ENCODE measurements around the gene ADCY5.
A peak's percentile ranks its signal among the peaks of the same experiment; 100 is the strongest.

ADCY5 gene

DNA sequence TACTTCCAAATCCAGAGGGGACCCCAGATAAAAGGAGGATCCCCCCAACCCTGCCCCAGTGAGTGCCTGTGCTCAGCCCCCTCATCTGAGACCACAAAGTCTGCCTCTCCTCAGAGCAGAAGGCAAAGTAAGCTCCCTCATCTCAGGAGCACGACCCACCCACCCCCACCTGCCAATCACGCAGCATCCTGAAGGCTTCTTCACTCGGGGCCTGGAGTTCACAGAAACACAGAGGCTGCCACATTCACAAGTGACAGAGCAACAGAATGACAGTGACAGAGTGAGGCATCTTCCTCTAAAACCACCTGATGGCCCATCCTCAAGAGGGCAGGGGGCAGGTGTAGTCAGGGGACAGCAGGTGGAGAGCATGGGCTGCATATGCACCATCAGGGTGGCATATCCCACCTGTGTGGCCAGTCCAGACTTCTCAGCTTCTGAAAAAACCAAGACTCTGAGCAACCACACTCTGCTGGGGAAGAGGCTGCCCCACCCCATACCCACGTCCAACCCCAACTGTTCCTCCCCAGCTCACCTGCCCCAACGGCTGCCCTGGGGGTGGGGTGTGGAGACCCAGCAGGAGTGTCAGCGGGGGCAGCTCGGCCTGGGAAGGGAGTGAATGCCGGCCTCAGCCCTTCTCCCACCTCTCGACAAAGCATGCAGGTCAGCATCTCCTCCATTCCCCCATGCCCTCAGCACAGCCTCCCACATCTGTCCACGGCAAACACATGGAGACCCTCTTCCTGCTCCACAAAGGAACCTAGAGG is 19.3 kb downstream of the ADCY5 start:
- H3K36me3 ChIP-seq (ENCODE audit: control insufficient read depth in 2 of 2, insufficient read depth in 2 of 2, low read length in 2 of 2) = peaks cover 0 to 5% of the 10 kb centered on the region in 2 donors
- no peak overlapping the region for H3K4me3 ChIP-seq (ENCODE audit: low read length in 2 of 2)
- H3K9me3 ChIP-seq (ENCODE audit: control insufficient read depth in 2 of 2, low read length in 2 of 2) = no peaks in the 10 kb centered on the region
- peaks cover 89% of the 10 kb centered on the region for H3K4me1 ChIP-seq (ENCODE audit: control insufficient read depth, insufficient read depth, low read length)
- H3K27me3 ChIP-seq (ENCODE audit: control insufficient read depth in 1 of 2, insufficient read depth in 2 of 2, low read length in 2 of 2) = no peaks in the 10 kb centered on the region
- H3K9ac ChIP-seq (ENCODE audit: low read length in 2 of 2) = no peak overlapping the region
- H3K27ac ChIP-seq (ENCODE audit: low read length) = peak overlapping the region; percentile 46

DNA sequence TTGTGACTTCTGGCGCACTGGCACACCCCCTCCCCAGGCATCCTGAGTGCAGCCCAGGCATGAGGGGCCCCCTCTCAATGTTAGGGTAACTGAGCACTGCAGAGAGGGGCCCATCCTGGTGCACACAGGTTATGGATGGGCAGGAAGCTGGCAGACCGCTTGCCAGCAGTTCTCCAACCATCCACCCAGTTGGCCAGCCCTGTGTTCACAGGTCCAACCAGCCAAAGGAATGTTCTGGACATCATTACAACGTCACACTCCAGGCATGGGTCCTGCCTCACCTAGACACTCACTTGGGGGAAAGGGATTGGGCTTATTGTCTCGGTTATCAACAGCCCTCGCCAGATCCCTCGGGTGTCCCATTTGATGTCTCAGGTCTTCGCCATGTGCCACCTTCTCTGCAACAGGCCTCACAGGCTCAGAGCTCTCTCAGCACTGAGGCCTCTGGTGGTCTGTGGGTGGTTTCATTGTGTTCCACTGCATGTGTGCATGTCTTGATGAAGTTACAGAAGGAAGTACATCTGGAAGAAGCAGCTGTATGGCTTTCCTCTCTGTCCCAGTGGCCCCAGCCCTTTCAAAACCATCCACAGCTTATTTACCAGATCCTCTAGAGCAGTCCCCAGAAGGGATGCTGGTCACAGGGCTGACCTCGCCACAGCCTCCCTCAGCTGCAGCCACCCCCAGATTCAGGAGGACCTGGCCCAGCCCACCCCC is 23.7 kb downstream of the ADCY5 start:
- Histone ChIP-seq H3K36me3 (ENCODE audit: control insufficient read depth in 2 of 2, insufficient read depth in 2 of 2, low read length in 2 of 2) (peaks cover 0 to 3% of the 10 kb centered on the region in 2 donors), H3K27me3 (ENCODE audit: control insufficient read depth in 1 of 2, insufficient read depth in 2 of 2, low read length in 2 of 2) (no peaks in the 10 kb centered on the region), H3K4me3 (ENCODE audit: low read length in 2 of 2) (peak overlapping the region in 1 of 2 donors; percentile 8), H3K27ac (ENCODE audit: low read length) (peak overlapping the region; percentile 93), H3K9me3 (ENCODE audit: control insufficient read depth in 2 of 2, low read length in 2 of 2) (no peaks in the 10 kb centered on the region), H3K9ac (ENCODE audit: low read length in 2 of 2) (peak overlapping the region in 1 of 2 donors; percentile 21), H3K4me1 (ENCODE audit: control insufficient read depth, insufficient read depth, low read length) (peaks cover 94% of the 10 kb centered on the region)

DNA sequence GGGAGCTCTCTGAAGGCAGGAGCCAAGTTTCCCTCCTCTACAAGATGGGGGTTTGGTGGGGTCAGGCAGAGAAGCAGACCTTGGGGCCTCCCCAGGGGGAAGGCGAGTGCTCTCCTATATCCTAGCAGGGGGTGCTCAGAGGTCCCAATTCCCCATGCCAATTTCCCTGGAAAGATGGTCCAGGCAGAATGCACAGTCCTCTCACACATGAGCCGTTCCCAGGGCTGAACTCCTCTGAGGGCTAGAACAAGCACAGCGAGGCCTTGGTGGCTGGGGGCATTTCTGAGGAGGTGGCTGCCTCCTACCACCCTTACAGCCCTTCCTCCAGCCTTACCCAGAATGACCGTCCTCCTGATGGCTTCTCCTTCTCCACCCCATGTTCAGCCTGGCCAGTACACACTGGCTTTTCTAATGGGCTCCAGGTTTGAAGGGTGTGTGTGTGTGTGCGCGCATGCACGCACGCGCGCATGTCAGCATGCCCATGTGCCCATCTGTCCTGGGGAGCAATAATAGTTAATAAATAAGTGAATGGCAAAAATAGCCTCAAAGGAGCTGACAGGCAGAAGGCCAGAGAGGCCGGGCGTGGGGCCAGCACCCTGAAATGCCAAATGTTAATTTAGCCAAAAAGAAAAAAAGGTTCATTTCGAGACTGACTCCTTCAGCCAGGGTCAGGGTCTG is 24.4 kb downstream of the ADCY5 start:
- Histone ChIP-seq H3K27me3 (ENCODE audit: control insufficient read depth in 1 of 2, insufficient read depth in 2 of 2, low read length in 2 of 2) (no peaks in the 10 kb centered on the region), H3K4me1 (ENCODE audit: control insufficient read depth, insufficient read depth, low read length) (peaks cover 94% of the 10 kb centered on the region), H3K9me3 (ENCODE audit: control insufficient read depth in 2 of 2, low read length in 2 of 2) (no peaks in the 10 kb centered on the region), H3K9ac (ENCODE audit: low read length in 2 of 2) (peak overlapping the region; percentile 19 to 21), H3K27ac (ENCODE audit: low read length) (peak overlapping the region; percentile 93), H3K4me3 (ENCODE audit: low read length in 2 of 2) (peak overlapping the region in 1 of 2 donors; percentile 40), H3K36me3 (ENCODE audit: control insufficient read depth in 2 of 2, insufficient read depth in 2 of 2, low read length in 2 of 2) (peaks cover 0 to 3% of the 10 kb centered on the region in 2 donors)

DNA sequence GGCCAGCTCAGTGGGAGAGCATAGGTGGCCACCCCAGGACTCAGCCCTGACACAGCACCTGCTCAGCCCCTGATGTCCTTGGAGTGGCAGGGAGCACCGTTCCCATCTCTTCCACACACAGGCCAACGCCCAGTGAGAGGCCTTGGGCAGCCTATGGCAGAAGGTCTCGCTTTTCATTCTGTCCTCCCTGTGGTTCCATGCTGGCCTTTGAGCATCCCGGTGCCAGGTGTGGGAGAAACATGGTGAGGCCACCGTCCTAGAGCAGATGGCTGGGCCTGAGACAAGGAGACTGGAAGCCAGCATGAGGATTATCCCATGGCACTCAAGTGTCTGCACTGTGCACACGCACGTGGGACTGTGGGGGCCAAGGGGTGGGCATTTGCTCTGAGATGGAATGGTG is 25.1 kb downstream of the ADCY5 start:
- Histone ChIP-seq H3K36me3 (ENCODE audit: control insufficient read depth in 2 of 2, insufficient read depth in 2 of 2, low read length in 2 of 2) (peaks cover 0 to 2% of the 10 kb centered on the region in 2 donors), H3K27ac (ENCODE audit: low read length) (peak overlapping the region; percentile 93)

DNA sequence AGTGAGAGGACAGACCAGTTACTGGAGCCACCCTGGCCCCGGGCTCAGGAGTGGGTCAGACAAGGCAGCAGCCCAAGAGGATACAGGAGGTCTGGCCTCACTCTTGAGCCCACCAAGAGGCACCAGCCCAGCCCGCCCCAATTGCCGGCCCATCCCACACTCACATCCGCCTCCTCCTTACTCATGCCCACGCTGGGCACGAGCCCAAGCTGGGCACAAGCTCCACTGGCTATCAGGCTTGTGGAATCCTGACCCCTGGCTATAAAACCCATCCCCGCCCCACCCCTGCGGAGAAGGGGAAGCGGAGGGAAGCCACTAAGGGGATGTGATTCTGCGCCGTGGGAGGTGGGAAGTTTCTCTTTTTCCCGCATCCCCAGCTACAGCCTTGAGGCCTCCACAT is 25.9 kb downstream of the ADCY5 start:
- H3K4me1 ChIP-seq (ENCODE audit: control insufficient read depth, insufficient read depth, low read length) = peaks cover 94% of the 10 kb centered on the region

More for the DNA sequence above, 25.1 kb downstream of the ADCY5 start:
- Histone ChIP-seq H3K4me3 (ENCODE audit: low read length in 2 of 2) (peak overlapping the region in 1 of 2 donors; percentile 29), H3K9me3 (ENCODE audit: control insufficient read depth in 2 of 2, low read length in 2 of 2) (no peaks in the 10 kb centered on the region), H3K27me3 (ENCODE audit: control insufficient read depth in 1 of 2, insufficient read depth in 2 of 2, low read length in 2 of 2) (no peaks in the 10 kb centered on the region), H3K4me1 (ENCODE audit: control insufficient read depth, insufficient read depth, low read length) (peaks cover 94% of the 10 kb centered on the region), H3K9ac (ENCODE audit: low read length in 2 of 2) (no peak overlapping the region)

DNA sequence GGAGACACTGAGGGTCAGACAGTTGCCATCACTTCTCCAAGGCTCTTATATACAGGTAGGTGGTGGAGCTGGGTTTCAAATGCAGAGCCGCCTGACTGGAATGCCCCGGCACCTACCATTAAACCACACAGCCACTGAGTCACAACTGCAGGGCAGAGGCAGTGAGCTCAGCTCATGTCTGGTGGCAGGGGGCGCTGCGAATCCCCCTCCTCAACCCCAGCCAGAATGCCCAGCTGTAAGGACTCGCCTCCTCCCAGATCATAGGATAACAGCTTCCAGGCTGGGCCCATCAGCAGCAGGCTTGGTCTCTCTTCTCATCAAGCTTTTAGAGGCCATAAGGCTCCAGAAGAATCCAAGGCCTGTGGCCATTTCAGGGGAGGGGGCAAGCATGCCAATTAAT is 26.4 kb downstream of the ADCY5 start:
- H3K36me3 ChIP-seq (ENCODE audit: control insufficient read depth in 2 of 2, insufficient read depth in 2 of 2, low read length in 2 of 2) = peaks cover 0 to 2% of the 10 kb centered on the region in 2 donors
- peak overlapping the region; percentile 93 for H3K27ac ChIP-seq (ENCODE audit: low read length)
- peak overlapping the region in 1 of 2 donors; percentile 55 for H3K9ac ChIP-seq (ENCODE audit: low read length in 2 of 2)
- no peaks in the 10 kb centered on the region for H3K27me3 ChIP-seq (ENCODE audit: control insufficient read depth in 1 of 2, insufficient read depth in 2 of 2, low read length in 2 of 2)
- H3K4me1 ChIP-seq (ENCODE audit: control insufficient read depth, insufficient read depth, low read length) = peaks cover 95% of the 10 kb centered on the region
- no peak overlapping the region for H3K4me3 ChIP-seq (ENCODE audit: low read length in 2 of 2)
- H3K9me3 ChIP-seq (ENCODE audit: control insufficient read depth in 2 of 2, low read length in 2 of 2) = no peaks in the 10 kb centered on the region

More for the DNA sequence above, 25.9 kb downstream of the ADCY5 start:
- peak overlapping the region in 1 of 2 donors; percentile 29 for H3K4me3 ChIP-seq (ENCODE audit: low read length in 2 of 2)
- peaks cover 0 to 2% of the 10 kb centered on the region in 2 donors for H3K36me3 ChIP-seq (ENCODE audit: control insufficient read depth in 2 of 2, insufficient read depth in 2 of 2, low read length in 2 of 2)
- no peak overlapping the region for H3K9ac ChIP-seq (ENCODE audit: low read length in 2 of 2)
- H3K27ac ChIP-seq (ENCODE audit: low read length) = peak overlapping the region; percentile 93
- H3K27me3 ChIP-seq (ENCODE audit: control insufficient read depth in 1 of 2, insufficient read depth in 2 of 2, low read length in 2 of 2) = no peaks in the 10 kb centered on the region
- H3K9me3 ChIP-seq (ENCODE audit: control insufficient read depth in 2 of 2, low read length in 2 of 2) = no peaks in the 10 kb centered on the region

DNA sequence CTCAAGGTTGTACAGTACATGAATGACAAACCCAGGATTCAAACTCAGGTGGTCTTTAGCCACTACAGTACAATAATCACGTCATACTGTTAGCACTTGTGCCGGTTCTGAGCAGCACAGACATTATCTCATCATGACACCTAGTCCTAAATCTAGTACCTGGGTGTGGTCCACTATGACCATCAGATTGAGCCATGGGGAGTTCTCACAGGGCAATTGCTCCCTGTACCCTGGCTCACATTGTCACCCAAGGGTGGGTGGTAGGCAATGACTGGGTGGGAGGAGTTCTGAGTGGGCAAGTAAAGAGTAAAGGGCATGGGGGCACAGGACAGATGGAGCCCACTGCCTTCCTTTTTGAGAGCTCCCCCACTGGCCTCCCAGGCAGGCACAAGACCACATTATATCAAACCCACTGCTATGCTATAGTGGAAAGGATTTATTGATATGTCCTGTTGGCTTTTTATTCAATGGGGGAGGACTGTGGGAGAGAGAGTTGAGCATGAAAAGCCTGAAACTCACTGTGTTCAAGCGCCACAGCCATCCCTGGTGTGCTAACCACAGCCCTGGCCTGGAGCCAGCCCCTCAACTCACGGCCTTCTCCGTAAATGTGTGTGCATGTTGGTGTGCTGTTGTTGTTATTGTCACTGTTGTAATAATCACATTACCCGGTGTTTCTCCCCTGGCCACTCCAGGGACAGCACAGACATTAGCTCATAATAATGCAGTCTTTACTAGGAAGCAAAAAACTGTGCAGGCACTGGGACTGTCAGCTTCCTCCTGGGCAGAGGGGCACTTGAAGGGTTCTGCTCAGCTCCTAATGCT is 27.3 kb downstream of the ADCY5 start:
- Histone ChIP-seq H3K27me3 (ENCODE audit: control insufficient read depth in 1 of 2, insufficient read depth in 2 of 2, low read length in 2 of 2) (no peaks in the 10 kb centered on the region), H3K9me3 (ENCODE audit: control insufficient read depth in 2 of 2, low read length in 2 of 2) (no peaks in the 10 kb centered on the region), H3K9ac (ENCODE audit: low read length in 2 of 2) (peak overlapping the region in 1 of 2 donors; percentile 55), H3K27ac (ENCODE audit: low read length) (peak overlapping the region; percentile 93), H3K4me3 (ENCODE audit: low read length in 2 of 2) (peak overlapping the region in 1 of 2 donors; percentile 29), H3K36me3 (ENCODE audit: control insufficient read depth in 2 of 2, insufficient read depth in 2 of 2, low read length in 2 of 2) (peaks cover 0 to 2% of the 10 kb centered on the region in 2 donors), H3K4me1 (ENCODE audit: control insufficient read depth, insufficient read depth, low read length) (peaks cover 97% of the 10 kb centered on the region)

DNA sequence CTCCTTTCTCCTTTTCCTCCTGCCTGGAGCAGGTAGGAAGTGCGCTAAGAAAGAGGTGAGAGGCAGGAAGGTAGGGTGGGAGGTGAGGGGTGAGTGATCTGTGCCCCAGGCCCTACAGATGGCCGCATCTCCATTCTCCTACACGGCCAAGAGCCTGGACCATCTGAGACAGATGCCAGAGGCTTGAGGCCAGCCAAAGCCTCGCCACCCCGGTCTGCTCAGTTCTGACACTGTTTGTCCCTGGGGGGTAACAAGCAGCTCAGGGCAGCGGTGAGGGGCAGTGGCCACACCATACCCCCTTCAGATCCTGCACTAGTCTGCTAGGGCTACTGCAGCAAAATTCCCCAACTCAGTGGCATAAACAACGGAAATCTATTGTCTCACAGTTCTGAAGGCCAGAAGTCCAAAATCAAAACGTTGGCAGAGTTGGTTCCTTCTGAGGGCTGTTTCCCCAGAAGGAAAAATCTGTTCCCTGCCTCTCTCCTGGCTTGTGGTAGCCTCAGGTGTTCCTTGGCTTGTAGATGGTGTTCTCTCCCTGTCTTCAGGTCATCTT is 28.4 kb downstream of the ADCY5 start:
- H3K9ac ChIP-seq (ENCODE audit: low read length in 2 of 2) = peak overlapping the region in 1 of 2 donors; percentile 55

DNA sequence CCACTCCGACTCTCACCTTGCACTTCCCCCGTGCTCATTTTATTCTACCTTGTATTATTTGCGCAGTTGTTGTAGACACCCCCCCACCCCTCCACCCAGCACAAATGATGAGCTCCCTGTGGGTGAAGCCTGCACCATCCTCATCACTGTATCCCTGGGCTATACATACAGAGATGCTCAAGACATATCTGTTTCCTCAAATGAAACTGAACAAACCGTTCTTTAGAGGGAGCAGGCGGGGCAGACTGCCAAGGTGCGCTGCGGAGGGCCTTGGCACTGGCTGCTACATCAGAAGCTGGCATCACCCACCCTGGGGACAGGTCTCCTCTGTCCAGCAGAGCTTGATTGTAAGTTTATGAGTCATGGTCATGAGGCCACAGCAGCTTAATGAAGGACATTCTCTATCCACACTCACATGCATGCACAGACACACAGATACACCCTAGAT is 29.0 kb downstream of the ADCY5 start:
- H3K27ac ChIP-seq (ENCODE audit: low read length) = peak overlapping the region; percentile 93

More for the DNA sequence above, 28.4 kb downstream of the ADCY5 start:
- Histone ChIP-seq H3K27me3 (ENCODE audit: control insufficient read depth in 1 of 2, insufficient read depth in 2 of 2, low read length in 2 of 2) (no peaks in the 10 kb centered on the region), H3K27ac (ENCODE audit: low read length) (peak overlapping the region; percentile 93), H3K4me1 (ENCODE audit: control insufficient read depth, insufficient read depth, low read length) (peaks cover 98% of the 10 kb centered on the region), H3K36me3 (ENCODE audit: control insufficient read depth in 2 of 2, insufficient read depth in 2 of 2, low read length in 2 of 2) (no peaks in the 10 kb centered on the region), H3K9me3 (ENCODE audit: control insufficient read depth in 2 of 2, low read length in 2 of 2) (no peaks in the 10 kb centered on the region), H3K4me3 (ENCODE audit: low read length in 2 of 2) (no peak overlapping the region)

More for the DNA sequence above, 29.0 kb downstream of the ADCY5 start:
- Histone ChIP-seq H3K9me3 (ENCODE audit: control insufficient read depth in 2 of 2, low read length in 2 of 2) (no peaks in the 10 kb centered on the region), H3K9ac (ENCODE audit: low read length in 2 of 2) (peak overlapping the region in 1 of 2 donors; percentile 55), H3K36me3 (ENCODE audit: control insufficient read depth in 2 of 2, insufficient read depth in 2 of 2, low read length in 2 of 2) (no peaks in the 10 kb centered on the region), H3K27me3 (ENCODE audit: control insufficient read depth in 1 of 2, insufficient read depth in 2 of 2, low read length in 2 of 2) (no peaks in the 10 kb centered on the region), H3K4me3 (ENCODE audit: low read length in 2 of 2) (no peak overlapping the region), H3K4me1 (ENCODE audit: control insufficient read depth, insufficient read depth, low read length) (peaks cover 98% of the 10 kb centered on the region)

Measured in stomach smooth muscle (tissue), 2 donors.